ENCODE measurements around the gene RHOF. TPM values are rescaled to one million over a fixed set of nuclear protein-coding genes. Genes with fewer than 3 reads are reported as not detected.
A peak's percentile ranks its signal among the peaks of the same experiment; 100 is the strongest.

RHOF gene
- total and polyA plus RNA-seq, 2 of the 8 experiments (the other 6 are each of a cell fraction or from before 2014, with no cell fraction given) = 23.8 to 31.9 TPM

GRCh38 chr12:121802485-121802842, 9.0 kb upstream of the RHOF start:
- Histone ChIP-seq H3K56ac (replicated peaks; ENCODE audit: insufficient read length, low read depth, low read length) (no peak overlapping the region), H3K27me3 (replicated peaks in 1 of 4; ENCODE audit: control insufficient read depth in 3 of 4, extremely low read depth in 1 of 4, insufficient read depth in 3 of 4, low read length in 3 of 4) (no peaks in the 10 kb centered on the region), H4K91ac (replicated peaks; ENCODE audit: insufficient read length, low read length) (no peak overlapping the region), H2BK12ac (ENCODE audit: low read depth, low read length) (no peak overlapping the region; the same call in 1 of the 2 replicates), H3K9me3 (ENCODE audit: insufficient read depth in 2 of 2, low read depth in 1 of 2, low read length in 1 of 2) (no peaks in the 10 kb centered on the region), H3K4me3 (ENCODE audit: extremely low read depth in 1 of 4, insufficient read depth in 2 of 4, low read depth in 3 of 4, low read length in 4 of 4) (peak overlapping the region; percentile 70 to 88 (median 81)), H2BK5ac (ENCODE audit: low read depth, low read length) (peak overlapping the region; percentile 86), H2AK5ac (ENCODE audit: low read depth, low read length) (peak overlapping the region; percentile 55; the same call in 1 of the 2 replicates), H3K14ac (ENCODE audit: insufficient read length) (no peak overlapping the region), H2AFZ (ENCODE audit: low read length) (no peak overlapping the region), H3K36me3 (ENCODE audit: control insufficient read depth in 2 of 4, insufficient read depth in 4 of 4, low read length in 3 of 4) (peaks cover 0 to 16% (median 1%) of the 10 kb centered on the region in 4 experiments; a peak in 3 of 8 replicates), H2BK15ac (ENCODE audit: low read length) (no peak overlapping the region), H4K8ac (ENCODE audit: extremely low read depth, insufficient read depth, low read length) (no peak overlapping the region), H4K5ac (ENCODE audit: insufficient read length, low read depth, low read length) (peak overlapping the region; percentile 88), H3K79me1 (ENCODE audit: low read depth, low read length) (peaks cover 11% of the 10 kb centered on the region), H3K79me2 (ENCODE audit: control insufficient read depth in 1 of 2, insufficient read depth in 2 of 2, low read length in 2 of 2) (peaks cover 0 to 47% of the 10 kb centered on the region in 2 experiments; a peak in 2 of 4 replicates), H2BK20ac (ENCODE audit: low read length) (no peak overlapping the region), H3K27ac (ENCODE audit: low read depth, low read length) (peak overlapping the region; percentile 97), H4K20me1 (replicated peaks in 1 of 2; ENCODE audit: control insufficient read depth in 1 of 2, insufficient read depth in 2 of 2, low read length in 2 of 2) (peaks cover 6% of the 10 kb centered on the region in 2 experiments), H3K4me2 (ENCODE audit: insufficient read depth in 1 of 2, low read depth in 2 of 2, low read length in 2 of 2) (peak overlapping the region; percentile 83 to 92), H3K9ac (replicated peaks in 1 of 4; ENCODE audit: extremely low read depth in 1 of 4, low read depth in 3 of 4, low read length in 3 of 4) (peak overlapping the region; percentile 64 to 98 (median 92)), H3K23ac (ENCODE audit: insufficient read length) (no peak overlapping the region), H2BK120ac (replicated peaks; ENCODE audit: low read depth, low read length) (no peak overlapping the region), H3K23me2 (ENCODE audit: low read depth, low read length) (peaks cover 30% of the 10 kb centered on the region), H3K4me1 (replicated peaks in 1 of 4; ENCODE audit: control insufficient read depth in 3 of 4, insufficient read depth in 4 of 4, low read length in 3 of 4) (peaks cover 11 to 33% (median 24%) of the 10 kb centered on the region in 4 experiments), H3K4ac (replicated peaks; ENCODE audit: insufficient read length, low read depth, low read length) (no peak overlapping the region), H3K18ac (ENCODE audit: extremely low read depth, low read length) (peak overlapping the region; percentile 73; the same call in 1 of the 2 replicates)
- peak; percentile 62 for TF ChIP-seq CHD1 (IDR thresholded peaks at IDR 0.05; ENCODE audit: low read depth, low read length)
- peak; percentile 29; the same call in 1 of the 2 replicates for TF ChIP-seq PHF8 (conservative IDR thresholded peaks at IDR 0.05; ENCODE audit: low read depth, low read length)
- TF ChIP-seq JUN (IDR thresholded peaks at IDR 0.05; ENCODE audit: low read depth, low read length) = no peak
- ChIA-PET CTCF (ENCODE audit: partially characterized antibody) (interaction anchor here (1.4 to 12.0 kb wide), 5 partner anchors 7 to 116 kb away, joined by 3 to 363 read pairs (median 8); partner anchors contain the start of genes PSMD9 and RHOF), POLR2A (ENCODE audit: partially characterized antibody) (interaction anchor here (0.8 to 34.9 kb wide), 19 partner anchors 3 to 335 kb away, joined by 3 to 958 read pairs (median 4); partner anchors contain the start of genes MLXIP, PSMD9, RHOF and SETD1B)
- DNase-seq (ENCODE audit: low read depth in 1 of 2, low spot score in 2 of 2) = no peak
- FAIRE-seq = no peak
- 0% methylated on average over 1 of the region's 1 CpG; no CpG with 5 or more reads in 1 of the 2 experiments for WGBS, 2 experiments (ENCODE audit: extremely low coverage in 1 of 2, insufficient coverage in 1 of 2, insufficient read length in 1 of 2, insufficient replicate concordance in 2 of 2, low coverage in 1 of 2, low lambda C conversion rate in 2 of 2, missing lambda C conversion rate in 1 of 2)
